ENCODE measurements around the gene SEC11A. TPM values are rescaled to one million over a fixed set of nuclear protein-coding genes. Genes with fewer than 3 reads are reported as not detected.
"Not testable (repeated sequence)": the region's sequence is repeated elsewhere in the genome, so short reads cannot be mapped to it uniquely, and the experiment has no call there.

SEC11A gene
- total RNA-seq, 4 donors from 2014 or later, result 44.0 to 88.4 (median 63.1) TPM

- intact Hi-C loops (cut with DNase I; ENCODE audit: low total_unique reads), result no loop called here
- no peak for DNase-seq (ENCODE audit: low spot score in 2 of 2)
- TF ChIP-seq POLR2A (IDR thresholded peaks at IDR 0.05) (no peak), CTCF (IDR thresholded peaks at IDR 0.05) (no peak)
- H3K4me3 ChIP-seq (ENCODE audit: low read depth, poor library complexity, severe bottlenecking), result no peak overlapping the region
- WGBS, 2 donors, result 88 to 89% methylated on average over 2 of the region's 2 CpGs
Observed at GRCh38 chr15:84649706-84650105, 66.2 kb downstream of the SEC11A start.

- WGBS, 2 donors, result 51 to 52% methylated on average over 3 of the region's 3 CpGs
- intact Hi-C loops (cut with DNase I; ENCODE audit: low total_unique reads), result no loop called here
- H3K4me3 ChIP-seq (ENCODE audit: low read depth, poor library complexity, severe bottlenecking), result no peak overlapping the region
- TF ChIP-seq POLR2A (IDR thresholded peaks at IDR 0.05) (no peak), CTCF (IDR thresholded peaks at IDR 0.05) (no peak)
- peak in 1 of 2 donors; percentile 50 for DNase-seq (ENCODE audit: low spot score in 2 of 2)
Observed at GRCh38 chr15:84648539-84648938, 67.4 kb downstream of the SEC11A start.

GRCh38 chr15:84647726-84648125, 68.2 kb downstream of the SEC11A start:
- no peak for DNase-seq (ENCODE audit: low spot score in 2 of 2)
- H3K4me3 ChIP-seq (ENCODE audit: low read depth, poor library complexity, severe bottlenecking), result no peak overlapping the region
- intact Hi-C loops (cut with DNase I; ENCODE audit: low total_unique reads), result no loop called here
- no peak for TF ChIP-seq CTCF (IDR thresholded peaks at IDR 0.05)
- TF ChIP-seq POLR2A (IDR thresholded peaks at IDR 0.05), result no peak

- no peak for TF ChIP-seq CTCF (IDR thresholded peaks at IDR 0.05)
- TF ChIP-seq POLR2A (IDR thresholded peaks at IDR 0.05), result no peak
- intact Hi-C loops (cut with DNase I; ENCODE audit: low total_unique reads), result no loop called here
- no peak for DNase-seq (ENCODE audit: low spot score in 2 of 2)
- H3K4me3 ChIP-seq (ENCODE audit: low read depth, poor library complexity, severe bottlenecking), result no peak overlapping the region
- 91 to 93% methylated on average over 10 of the region's 10 CpGs for WGBS, 2 donors
Observed at GRCh38 chr15:84645997-84646396, 69.9 kb downstream of the SEC11A start.

- no peak overlapping the region for H3K4me3 ChIP-seq (ENCODE audit: low read depth, poor library complexity, severe bottlenecking)
- intact Hi-C loops (cut with DNase I; ENCODE audit: low total_unique reads), result no loop called here
- DNase-seq (ENCODE audit: low spot score in 2 of 2), result no peak
- TF ChIP-seq CTCF (IDR thresholded peaks at IDR 0.05) (no peak), POLR2A (IDR thresholded peaks at IDR 0.05) (no peak)
- WGBS, 2 donors, result 94 to 95% methylated on average over 10 of the region's 10 CpGs
Observed at GRCh38 chr15:84645496-84645895, 70.4 kb downstream of the SEC11A start.

GRCh38 chr15:84643838-84644237, 72.1 kb downstream of the SEC11A start:
- no peak for DNase-seq (ENCODE audit: low spot score in 2 of 2)
- TF ChIP-seq CTCF (IDR thresholded peaks at IDR 0.05), result no peak
- TF ChIP-seq POLR2A (IDR thresholded peaks at IDR 0.05), result no peak
- WGBS, 2 donors, result 87 to 88% methylated on average over 6 of the region's 6 CpGs

GRCh38 chr15:84642640-84643039, 73.3 kb downstream of the SEC11A start:
- DNase-seq (ENCODE audit: low spot score in 2 of 2); H3K4me3 ChIP-seq (ENCODE audit: low read depth, poor library complexity, severe bottlenecking); intact Hi-C loops (cut with DNase I; ENCODE audit: low total_unique reads): not testable (repeated sequence)
- 50 to 76% methylated on average over 2 of the region's 2 CpGs for WGBS, 2 donors

More at GRCh38 chr15:84643838-84644237, 72.1 kb downstream of the SEC11A start:
- H3K4me3 ChIP-seq (ENCODE audit: low read depth, poor library complexity, severe bottlenecking), result no peak overlapping the region
- intact Hi-C loops (cut with DNase I; ENCODE audit: low total_unique reads), result no loop called here

- WGBS, 2 donors, result 97% methylated on average over 9 of the region's 9 CpGs
- intact Hi-C loops (cut with DNase I; ENCODE audit: low total_unique reads); DNase-seq (ENCODE audit: low spot score in 2 of 2); H3K4me3 ChIP-seq (ENCODE audit: low read depth, poor library complexity, severe bottlenecking): not testable (repeated sequence)
Observed at GRCh38 chr15:84641871-84642270, 74.1 kb downstream of the SEC11A start.

All from lower leg skin (tissue), 4 donors.